CD4-positive, alpha-beta T cell treated with Interleukin-21 for 1 hour (primary cell): ENCODE results near the gene MPHOSPH10.
"Not testable (repeated sequence)": the region's sequence is repeated elsewhere in the genome, so short reads cannot be mapped to it uniquely, and the experiment has no call there.

Source experiments
- DNase-seq: peaks from one replicate; pipeline ENCODE4 v3.0.0-alpha.2; 2020

MPHOSPH10 gene

GRCh38 chr2:71130152-71130904, at the start of gene MPHOSPH10, which contains the start of gene MCEE:
Gene MPHOSPH10 (plus strand): TSS chr2:71130634. CDS start chr2:71130666, 32 bp downstream.
Gene MCEE (minus strand): TSS chr2:71130229. CDS start chr2:71130219, 10 bp downstream.
- DNase-seq = peak; percentile 89

GRCh38 chr2:71082402-71083252, 47.8 kb upstream of the MPHOSPH10 start:
- no peak for DNase-seq

GRCh38 chr2:71083297-71083696, 47.1 kb upstream of the MPHOSPH10 start:
- DNase-seq = not testable (repeated sequence)

- not testable (repeated sequence) for DNase-seq
Observed at GRCh38 chr2:71083752-71084312, 46.6 kb upstream of the MPHOSPH10 start.

- not testable (repeated sequence) for DNase-seq
Observed at GRCh38 chr2:71085325-71086003, 45.0 kb upstream of the MPHOSPH10 start.

- DNase-seq = not testable (repeated sequence)
Observed at GRCh38 chr2:71089475-71089874, 41.0 kb upstream of the MPHOSPH10 start.

- DNase-seq = not testable (repeated sequence)
Observed at GRCh38 chr2:71091808-71092207, 38.6 kb upstream of the MPHOSPH10 start.

GRCh38 chr2:71092491-71093260, 37.8 kb upstream of the MPHOSPH10 start:
- DNase-seq = not testable (repeated sequence)

- peak; percentile 51 for DNase-seq
Observed at GRCh38 chr2:71100195-71100964, 30.1 kb upstream of the MPHOSPH10 start.

- no peak for DNase-seq
Observed at GRCh38 chr2:71101656-71102055, 28.8 kb upstream of the MPHOSPH10 start.

GRCh38 chr2:71102981-71103681, 27.3 kb upstream of the MPHOSPH10 start:
- DNase-seq = no peak

GRCh38 chr2:71103809-71104208, 26.6 kb upstream of the MPHOSPH10 start:
- no peak for DNase-seq

- not testable (repeated sequence) for DNase-seq
Observed at GRCh38 chr2:71106463-71106862, 24.0 kb upstream of the MPHOSPH10 start.

- DNase-seq = no peak
Observed at GRCh38 chr2:71108091-71108490, 22.3 kb upstream of the MPHOSPH10 start.

- no peak for DNase-seq
Observed at GRCh38 chr2:71113843-71114242, 16.6 kb upstream of the MPHOSPH10 start.

GRCh38 chr2:71117063-71117462, 13.4 kb upstream of the MPHOSPH10 start:
- DNase-seq = no peak

GRCh38 chr2:71120195-71120594, 10.2 kb upstream of the MPHOSPH10 start:
- DNase-seq = no peak

- DNase-seq = no peak
Observed at GRCh38 chr2:71121479-71121878, 9.0 kb upstream of the MPHOSPH10 start.

- DNase-seq = no peak
Observed at GRCh38 chr2:71122387-71123298, 7.8 kb upstream of the MPHOSPH10 start.
